Effector CD4-positive, alpha-beta T cell (primary cell): ENCODE results near the gene DROSHA.

Source experiments
- DNase-seq: peaks from one replicate; pipeline ENCODE4 v3.0.0-alpha.2; 2020

DROSHA gene

DNA sequence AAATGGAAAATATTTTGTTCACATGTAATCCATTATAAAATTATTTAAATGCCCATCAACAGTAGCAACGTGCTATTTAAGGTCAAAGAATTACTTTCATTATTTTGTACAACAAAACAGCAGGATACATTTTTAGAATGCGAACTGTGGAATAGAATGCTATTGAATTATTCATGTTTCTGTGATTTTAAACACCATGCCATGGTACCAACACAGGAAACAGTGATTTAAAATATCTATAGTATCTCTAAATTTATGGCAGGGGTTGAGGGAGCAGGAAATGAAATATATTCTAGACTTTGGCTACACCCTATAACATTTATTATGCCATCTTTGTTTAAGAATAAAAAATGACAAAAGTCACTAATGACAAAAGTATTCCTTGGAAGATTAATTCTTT lies 62.4 kb downstream of the DROSHA start:
- no peak for DNase-seq

DNA sequence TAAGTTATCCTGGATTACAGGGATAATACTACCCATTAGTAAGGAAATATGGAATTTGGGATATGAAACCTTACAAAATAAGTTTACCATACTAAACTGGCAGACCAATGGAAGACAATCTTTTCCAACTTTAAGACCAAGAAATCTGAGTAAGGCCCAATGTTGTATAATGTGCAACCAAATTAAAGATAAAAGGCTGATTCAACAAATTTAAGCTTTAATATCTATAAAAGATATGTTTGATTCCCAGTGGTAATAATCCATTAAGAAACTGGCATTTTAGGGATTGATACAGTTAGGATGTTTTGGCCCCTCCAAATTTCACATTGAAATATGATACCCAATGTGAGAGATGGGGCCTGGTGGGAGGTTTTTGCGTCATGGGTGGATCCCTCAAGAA lies 66.6 kb downstream of the DROSHA start:
- DNase-seq, result no peak

DNA sequence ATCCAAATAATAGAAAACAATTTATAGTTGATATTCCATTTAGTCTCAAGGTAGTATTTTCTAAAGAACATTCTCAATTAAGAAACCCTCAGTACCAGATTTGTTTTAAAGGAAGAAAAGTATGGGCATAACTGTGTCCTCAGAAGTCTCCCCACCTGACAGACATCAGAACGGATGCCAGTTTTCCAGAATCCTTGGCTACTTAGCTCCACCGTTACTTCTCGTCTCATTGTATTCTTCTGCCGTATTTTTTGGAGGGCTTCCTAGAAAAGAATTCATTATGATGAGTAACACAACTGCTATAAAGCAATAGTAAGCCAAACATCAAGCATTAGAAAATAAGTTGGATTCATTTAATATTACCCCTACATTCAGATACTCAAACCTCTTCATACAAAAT lies 67.8 kb downstream of the DROSHA start:
- DNase-seq, result no peak

DNA sequence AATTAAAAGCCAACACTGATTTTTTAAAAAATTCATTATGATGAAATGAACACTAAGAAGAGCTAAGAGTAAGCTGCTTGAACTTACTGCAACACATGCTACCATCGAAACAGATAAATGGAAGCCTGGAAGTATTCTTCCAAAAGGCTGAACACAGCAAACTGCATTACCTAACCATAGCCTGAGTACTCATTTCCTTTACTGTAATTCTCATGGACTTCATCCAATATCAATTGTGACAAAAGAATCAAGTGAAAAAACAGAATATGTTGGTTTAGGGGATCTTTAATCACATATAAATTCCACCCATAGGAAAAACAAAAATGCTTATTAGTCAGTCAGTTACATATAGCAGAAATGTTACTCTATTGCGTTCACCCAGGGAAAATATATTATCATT lies 68.5 kb downstream of the DROSHA start:
- DNase-seq, result no peak

DNA sequence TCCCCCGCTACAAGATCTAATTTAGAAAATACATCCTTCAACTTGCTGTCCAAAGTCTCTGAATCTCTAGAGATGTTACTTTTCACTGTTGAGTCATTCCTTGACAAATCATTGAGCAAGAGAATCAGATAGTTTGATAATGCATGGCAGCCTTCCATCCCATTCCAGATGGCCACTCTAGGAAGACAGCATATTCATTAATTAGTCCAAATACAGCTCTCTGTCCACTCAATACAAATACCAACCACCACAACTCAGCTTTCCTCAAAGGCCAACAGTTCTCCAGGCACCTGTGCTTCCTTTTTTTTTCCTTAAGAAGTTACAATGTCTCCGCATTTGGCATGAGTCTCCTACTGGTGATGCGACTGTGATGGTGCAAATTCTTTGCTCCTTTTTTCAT lies 72.3 kb downstream of the DROSHA start:
- DNase-seq, result no peak

DNA sequence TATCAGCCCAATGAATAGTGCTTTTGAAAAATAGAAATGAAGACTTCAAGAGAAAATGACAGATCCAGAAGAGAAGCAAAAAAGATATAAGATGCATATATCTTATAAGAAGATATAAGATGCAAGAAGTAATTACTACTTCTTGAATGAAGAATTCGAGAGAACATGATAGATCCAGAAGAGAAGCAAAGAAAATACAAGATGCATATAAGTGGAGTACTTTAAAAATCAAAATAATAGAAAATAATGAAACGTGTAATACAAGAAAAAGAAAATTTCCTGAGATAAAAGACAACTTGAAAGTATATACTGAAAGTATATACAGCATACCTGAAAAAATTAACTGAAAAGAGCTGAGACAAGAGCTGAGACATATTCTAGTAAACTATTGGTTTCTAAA lies 76.7 kb downstream of the DROSHA start:
- DNase-seq, result no peak

DNA sequence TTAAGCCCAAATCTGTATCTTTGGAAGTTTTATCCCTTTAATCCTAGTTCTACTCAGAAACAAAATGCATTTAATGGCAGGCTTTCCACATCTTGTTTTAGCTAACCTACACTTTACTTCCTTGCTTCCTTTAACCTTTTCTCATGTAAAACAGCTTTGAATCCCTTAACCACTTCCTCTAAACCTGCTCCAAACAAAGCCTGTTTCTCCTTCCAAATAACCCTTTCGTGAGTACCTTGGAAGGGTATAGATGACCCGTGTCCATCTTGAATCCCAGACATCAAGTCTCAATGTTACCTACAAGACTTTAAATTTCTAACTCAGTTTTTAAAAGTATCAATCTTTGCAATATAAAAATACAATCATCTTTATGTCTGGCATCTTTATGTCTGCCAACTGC lies 78.4 kb downstream of the DROSHA start:
- DNase-seq, result no peak

DNA sequence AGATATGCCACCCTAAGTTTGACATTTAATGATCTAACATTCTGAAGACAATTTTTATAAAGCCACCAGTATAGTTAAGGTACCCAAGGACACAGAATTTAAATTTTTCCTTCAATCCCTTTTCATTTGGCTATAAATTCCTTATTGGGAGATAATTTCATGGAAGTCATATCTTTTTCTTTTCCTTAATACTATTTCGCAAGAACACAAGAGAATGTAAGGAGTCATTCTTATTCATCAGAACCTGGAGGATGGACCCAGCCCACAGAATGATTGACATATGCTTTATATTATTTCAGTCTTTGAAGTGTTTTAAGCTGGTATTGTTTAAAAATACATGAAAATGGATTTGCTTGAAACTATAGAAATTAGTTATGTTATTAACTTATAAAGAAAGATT lies 79.6 kb downstream of the DROSHA start:
- DNase-seq, result no peak

DNA sequence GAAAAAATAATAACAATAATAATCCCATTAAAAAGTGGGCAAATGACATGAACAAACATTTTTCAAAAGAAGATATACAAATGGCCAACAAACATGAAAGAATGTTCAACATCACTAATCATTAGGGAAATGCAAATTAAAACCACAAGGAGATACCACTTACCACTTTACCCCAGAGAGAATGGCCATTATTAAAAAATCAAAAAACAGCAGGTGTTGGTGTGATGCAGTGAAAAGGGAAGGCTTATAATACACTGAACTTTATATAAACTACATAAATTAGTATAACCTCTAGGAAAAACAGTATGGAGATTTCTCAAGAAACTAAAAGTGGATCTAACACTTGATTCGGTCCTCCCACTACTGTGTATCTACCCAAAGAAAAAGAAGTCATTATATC lies 81.9 kb downstream of the DROSHA start:
- DNase-seq, result no peak

DNA sequence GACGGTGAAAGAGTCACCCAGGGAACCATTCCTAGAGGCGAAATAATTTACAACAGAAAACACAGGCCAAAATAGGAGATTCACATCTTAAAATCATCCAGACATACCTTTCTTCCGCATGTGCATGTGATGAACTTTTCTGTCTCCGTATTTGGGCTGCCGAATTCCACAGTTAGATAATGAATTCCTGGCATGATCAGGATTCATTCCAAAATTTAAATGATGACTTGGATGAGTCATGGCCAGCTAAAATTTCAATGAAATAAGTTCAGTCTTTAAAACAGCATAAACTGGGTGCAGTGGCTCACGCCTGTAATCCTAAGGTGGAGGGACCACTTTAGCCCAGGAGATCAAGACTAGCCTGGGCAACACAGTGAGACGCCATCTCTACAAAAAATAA lies 82.7 kb downstream of the DROSHA start:
- no peak for DNase-seq

DNA sequence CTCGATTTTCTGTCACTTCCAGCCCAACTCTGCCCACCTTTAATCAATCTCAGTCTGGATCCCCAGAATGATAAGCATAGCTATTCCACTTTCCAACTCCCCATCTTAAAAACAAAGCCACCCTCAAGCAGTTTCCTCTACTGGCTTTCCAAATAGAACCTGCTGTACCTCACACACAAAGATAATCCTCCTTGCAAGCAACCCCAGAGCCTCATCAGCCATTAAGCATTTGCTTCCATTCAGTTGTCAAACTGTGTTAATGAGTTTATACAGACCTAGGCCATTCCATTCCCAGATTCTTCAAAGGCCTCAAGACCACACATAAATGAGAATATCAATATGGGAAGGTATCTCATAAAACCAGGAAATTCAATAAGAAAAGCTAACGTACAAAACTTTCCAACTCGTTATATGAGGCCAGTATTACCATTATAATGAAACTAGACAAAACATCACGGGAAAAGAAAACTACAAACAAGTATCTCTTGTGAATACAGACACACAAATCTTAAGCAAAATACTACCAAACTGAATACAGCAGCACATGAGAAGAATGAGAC lies 86.8 kb downstream of the DROSHA start:
- no peak for DNase-seq

DNA sequence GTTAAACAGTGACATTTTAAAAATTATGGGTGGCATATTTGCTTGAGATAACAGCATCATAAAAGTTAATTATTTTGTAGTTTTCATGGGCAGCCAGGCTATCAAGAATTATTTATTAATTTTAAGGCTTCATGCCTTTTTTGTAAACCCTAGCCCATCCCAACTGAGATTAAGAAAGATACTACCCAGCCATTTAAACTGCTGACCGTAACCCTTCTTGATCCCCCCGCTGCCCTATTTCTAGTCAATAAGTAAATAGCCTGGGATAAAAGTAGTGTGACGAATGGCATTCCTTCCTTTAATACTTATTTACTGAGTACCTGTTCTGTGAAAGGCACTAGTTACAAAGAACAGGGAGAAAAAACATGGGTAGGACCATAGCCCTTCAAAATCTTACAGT lies 88.3 kb downstream of the DROSHA start:
- no peak for DNase-seq

DNA sequence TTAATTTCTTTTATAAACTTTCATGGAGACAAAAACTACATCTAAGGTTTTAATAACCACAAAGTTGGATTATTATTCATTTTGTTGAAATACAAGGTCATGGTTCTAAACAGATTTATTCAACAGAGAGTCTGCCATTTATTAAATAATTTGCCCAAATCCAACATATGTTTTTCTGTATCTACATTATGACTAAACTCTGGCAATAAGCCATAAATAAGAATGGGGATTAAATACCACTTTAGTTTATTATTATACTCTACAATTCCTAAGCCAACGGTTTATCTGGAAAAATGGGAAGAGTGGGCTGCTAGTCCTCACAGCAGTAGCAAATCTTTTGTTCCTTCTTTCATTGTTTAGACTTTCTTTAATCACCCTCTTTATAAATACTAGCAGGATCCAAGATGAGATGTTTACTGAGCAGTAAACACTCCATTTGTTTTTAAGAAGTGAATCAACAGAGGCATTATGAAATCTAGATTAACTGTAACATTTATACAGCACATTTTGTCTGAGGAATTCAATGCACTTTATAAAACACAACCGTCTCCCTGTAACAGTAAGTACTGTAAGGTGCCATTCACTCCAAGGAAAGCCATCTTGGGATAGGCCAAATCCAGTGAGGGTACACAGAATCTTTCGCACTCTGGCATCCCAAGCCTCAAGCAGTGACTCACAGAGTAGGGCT lies 89.7 kb downstream of the DROSHA start:
- DNase-seq, result no peak

DNA sequence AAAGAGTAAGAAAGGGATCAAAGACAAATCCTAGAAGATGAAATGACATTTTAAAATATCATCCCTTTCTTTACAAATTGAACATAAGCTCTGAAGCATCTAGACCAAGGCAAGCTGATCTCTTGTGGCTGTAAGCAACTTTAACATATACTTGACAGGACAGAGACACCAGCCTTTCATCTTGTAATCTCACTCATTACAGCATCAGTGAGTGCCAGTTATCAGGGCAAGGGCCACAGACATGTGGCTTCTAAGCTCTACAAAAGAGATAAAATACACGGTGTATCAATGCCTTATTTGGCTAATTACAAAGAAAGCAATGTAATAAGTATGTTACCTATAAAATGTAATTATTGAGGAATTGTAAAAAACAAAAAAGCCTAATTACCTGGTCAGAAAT lies 95.0 kb downstream of the DROSHA start:
- DNase-seq, result no peak

DNA sequence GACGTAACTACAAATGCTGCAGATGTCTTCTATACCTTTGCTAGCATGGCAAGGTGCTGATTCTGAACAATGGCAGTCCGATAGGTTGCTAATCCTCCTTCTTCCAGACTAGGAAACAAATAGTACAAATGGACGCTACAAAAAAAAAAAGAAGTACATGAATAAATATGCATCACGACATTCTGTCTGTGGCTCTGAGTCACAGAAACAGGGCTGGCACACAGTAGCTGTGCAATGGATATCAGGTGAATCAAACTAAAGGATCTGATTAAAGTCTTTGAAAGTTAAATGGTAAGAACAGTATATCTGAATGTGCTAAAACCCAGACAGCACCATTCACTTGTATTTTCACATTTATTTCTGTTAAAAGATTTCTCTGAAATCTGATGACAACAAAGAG lies 96.2 kb downstream of the DROSHA start:
- DNase-seq, result no peak

DNA sequence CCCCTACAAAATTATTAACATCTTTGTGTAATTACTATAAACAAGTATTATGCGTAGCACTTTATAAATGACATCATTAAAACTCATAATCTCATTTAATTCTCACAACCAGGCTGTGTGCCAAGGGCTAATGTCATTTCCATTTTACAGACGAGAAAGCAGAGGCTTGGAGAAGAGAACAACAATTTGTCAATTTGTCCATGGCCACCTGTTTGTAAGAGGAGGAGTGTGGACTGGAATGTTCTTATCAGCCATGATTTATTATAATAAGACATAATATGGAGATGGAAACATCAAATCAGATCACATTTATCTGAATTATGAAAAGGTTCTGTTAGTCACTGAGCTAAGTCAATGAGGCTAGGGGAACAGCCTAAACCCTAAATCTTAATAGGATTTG lies 97.0 kb downstream of the DROSHA start:
- DNase-seq, result no peak

DNA sequence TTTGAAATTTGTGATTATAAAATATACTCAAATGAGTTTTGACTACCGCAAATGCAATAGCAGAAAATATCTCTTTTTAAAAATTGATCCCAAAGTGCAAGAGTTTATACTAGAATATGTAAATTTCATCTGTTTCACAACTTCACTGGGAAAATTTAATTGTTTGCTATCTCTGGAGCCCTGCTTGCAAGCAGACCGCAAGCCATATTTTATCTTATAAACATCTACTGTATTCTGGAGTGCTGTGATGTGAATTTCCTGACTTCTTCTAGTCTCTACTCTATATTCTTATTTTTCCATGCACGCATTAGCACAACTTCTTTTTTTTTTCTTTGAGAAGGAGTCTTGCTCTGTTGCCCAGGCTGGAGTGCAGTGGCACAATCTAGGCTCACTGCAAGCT lies 98.7 kb downstream of the DROSHA start:
- DNase-seq, result no peak

DNA sequence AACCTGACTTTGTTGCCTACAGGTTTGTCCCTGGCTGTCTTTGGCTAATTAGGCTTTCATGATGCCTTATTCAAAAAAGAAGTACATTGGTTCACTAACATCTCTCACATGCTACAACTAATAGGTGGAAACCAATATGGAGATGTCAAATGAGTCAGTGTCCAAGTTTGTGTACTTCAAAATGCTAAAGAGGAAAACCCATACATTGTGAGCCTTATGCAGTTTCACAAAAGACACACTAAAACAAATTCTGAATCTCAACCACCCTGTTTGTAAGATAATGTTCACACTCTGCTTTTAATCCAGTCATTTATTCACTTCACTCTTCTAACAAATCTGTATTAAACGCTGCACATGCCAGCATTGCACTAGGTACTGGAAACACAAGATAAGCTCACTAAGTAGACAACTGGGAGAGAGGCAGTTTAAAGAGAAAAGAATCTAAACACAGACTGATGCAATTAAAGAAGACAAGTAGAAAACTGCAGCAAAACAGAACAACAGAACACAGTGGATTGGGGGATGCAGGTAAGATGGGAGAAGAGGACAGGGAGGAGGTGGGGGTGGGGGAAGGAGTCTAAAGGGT lies 104.1 kb downstream of the DROSHA start:
- DNase-seq, result no peak

DNA sequence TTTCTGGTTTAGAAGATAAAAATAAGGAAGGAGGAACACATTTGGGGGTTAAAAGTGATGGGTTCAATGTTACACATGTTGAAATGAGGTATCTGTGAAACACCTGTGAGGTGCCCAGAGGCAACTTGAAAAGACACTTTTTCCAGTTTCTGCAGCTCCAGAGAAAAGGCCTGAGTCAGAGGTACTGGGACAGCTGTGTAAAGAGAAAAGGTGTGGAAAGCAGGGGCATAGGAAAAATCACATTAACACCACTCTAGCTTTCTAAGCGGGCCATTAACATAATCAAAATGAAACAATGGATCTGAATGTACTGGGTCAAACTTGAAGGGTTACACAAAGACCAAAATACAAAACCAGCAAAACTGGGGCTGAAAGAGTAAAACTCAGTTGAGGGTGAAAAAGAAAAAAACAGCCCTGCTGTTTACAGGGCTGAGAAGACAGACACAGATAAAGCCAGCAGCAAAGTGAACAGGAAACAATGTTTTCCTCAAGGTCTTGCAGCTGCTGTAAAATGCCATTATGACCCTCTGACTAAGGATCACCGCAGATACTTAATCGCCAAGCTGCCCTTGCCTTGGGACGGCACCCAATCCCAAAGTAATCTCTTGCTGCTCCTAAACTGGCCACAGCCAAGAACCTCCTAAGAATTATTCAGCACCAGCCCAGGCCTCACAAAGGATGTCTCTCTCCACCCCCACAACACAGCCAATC lies 104.7 kb downstream of the DROSHA start:
- no peak for DNase-seq

DNA sequence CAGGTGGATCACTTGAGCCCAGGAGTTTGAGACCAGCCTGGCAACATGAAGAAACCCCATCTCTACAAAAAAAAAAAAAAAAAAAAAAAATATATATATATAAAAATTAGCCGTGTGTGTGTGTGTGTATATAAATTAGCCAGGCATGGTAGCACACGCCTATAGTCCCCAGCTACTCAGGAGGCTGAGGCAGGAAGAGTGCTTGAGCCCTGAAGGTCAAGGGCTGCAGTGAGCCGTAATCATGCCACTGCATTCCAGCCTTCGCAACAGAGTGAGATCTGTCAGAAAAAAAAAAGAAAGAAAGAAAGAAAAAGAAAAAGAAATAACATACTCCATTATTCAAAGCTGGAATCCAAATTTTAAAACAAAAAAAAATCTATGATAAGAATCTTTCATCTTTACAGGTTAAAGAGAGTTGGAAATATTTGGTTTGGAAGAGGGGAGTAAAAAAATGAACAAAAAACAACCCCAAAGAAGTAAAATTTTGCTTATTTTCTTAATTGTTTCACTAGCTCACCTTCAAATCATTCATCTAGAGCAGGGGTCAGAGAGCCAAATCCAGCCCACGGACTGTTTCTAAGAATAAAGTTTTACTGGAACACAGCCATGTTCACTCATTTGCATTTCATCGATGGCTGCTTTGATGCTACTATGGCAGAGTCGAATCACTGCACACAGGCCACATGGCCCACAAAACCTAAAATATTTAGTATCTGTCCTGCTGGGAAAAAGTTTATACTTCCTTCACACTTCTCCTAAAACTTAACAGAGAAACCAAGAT lies 109.9 kb downstream of the DROSHA start:
- DNase-seq, result no peak

DNA sequence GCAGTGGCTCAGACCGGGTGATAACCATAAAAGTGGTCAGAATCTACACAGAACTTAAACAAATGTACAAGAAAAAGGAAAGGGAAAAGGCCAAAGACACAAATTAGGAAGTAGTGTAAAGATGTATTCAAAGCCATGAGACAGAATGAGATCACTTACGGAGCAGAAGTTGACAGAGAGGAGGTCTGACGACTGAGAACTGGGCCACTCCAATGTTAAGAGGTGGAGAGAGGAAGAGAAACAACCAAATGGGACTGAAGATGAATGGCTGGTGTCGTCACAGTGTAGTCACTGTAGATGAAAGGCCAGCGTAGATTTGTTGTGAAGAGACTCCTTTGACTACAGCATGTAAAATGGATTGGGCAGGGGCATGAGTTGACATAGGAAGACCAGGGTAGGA lies 114.4 kb downstream of the DROSHA start:
- no peak for DNase-seq

DNA sequence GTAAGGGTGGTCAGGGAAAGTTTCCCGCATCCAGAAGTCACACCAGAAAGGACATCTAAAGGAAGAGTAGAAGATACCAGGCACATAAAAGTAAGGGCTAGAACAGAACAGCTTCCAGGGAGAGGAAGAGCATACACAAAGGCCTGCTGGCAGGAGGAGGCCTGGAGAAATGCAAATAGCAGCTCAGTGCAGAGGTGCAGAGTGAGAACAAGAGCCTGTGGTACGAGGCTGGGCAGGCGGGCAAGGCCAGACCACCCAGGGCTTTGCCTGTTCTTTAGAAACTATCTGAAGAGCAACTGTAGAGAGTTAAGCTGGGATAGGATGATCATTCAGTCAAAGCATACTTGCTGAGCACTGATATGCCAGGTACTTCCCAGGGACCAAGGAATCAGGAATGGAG lies 115.3 kb downstream of the DROSHA start:
- no peak for DNase-seq

DNA sequence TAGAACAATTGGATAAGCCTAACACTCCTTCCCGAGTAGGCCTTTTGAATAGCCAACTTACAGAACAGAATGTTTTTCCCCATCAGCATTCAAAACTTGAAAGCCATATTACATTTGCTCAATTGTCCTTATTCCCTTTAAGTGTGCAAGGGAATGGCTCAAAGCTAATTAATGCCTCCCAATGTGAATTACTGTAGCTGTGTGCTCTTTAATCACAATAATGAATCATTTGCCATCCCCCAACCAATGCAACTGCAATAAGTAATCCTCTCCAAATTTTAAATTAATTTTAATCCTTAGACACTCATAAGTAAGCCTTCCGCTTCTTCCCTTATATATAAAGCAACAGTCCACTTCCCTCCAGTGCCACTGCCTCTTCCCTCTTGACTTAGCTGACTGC lies 115.9 kb downstream of the DROSHA start:
- DNase-seq, result no peak
